Fibroblast of the aortic adventitia (primary cell): ENCODE measurements around the gene RANBP3L. TPM values are rescaled to one million over a fixed set of nuclear protein-coding genes. Genes with fewer than 3 reads are reported as not detected.
"Not testable (repeated sequence)": the region's sequence is repeated elsewhere in the genome, so short reads cannot be mapped to it uniquely, and the experiment has no call there.

ENCODE experiments used
- DNase-seq: peaks from one replicate; pipeline ENCODE4 v3.0.0-alpha.2; 2010; ENCODE audit warnings: low read depth
- H3K4me3 ChIP-seq: 2 replicates; pipeline ENCODE4 v1.5.1; 2011; ENCODE audit warnings: low read depth, mild to moderate bottlenecking, control low read depth, low read length, moderate library complexity
- total RNA-seq: library from RNA; depleted of rRNA; stranded (reverse); fragments of >200 nt; gene quantifications from 2 replicates; pipeline ENCODE4 v1.2.3, GENCODE V29; 2012; ENCODE audit warnings: low replicate concordance
- TF ChIP-seq, protein P1 (sequence below): IDR thresholded peaks from 2 replicates; pipeline ENCODE4 v1.5.1; 2011; ENCODE audit warnings: mild to moderate bottlenecking, low read length, control low read depth, inconsistent platforms; ENCODE audit not compliant: insufficient read depth

Gene RANBP3L, protein sequence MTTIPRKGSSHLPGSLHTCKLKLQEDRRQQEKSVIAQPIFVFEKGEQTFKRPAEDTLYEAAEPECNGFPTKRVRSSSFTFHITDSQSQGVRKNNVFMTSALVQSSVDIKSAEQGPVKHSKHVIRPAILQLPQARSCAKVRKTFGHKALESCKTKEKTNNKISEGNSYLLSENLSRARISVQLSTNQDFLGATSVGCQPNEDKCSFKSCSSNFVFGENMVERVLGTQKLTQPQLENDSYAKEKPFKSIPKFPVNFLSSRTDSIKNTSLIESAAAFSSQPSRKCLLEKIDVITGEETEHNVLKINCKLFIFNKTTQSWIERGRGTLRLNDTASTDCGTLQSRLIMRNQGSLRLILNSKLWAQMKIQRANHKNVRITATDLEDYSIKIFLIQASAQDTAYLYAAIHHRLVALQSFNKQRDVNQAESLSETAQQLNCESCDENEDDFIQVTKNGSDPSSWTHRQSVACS
- total RNA-seq = 0.27 TPM in 1 of 2 replicates, not detected in the other

DNA sequence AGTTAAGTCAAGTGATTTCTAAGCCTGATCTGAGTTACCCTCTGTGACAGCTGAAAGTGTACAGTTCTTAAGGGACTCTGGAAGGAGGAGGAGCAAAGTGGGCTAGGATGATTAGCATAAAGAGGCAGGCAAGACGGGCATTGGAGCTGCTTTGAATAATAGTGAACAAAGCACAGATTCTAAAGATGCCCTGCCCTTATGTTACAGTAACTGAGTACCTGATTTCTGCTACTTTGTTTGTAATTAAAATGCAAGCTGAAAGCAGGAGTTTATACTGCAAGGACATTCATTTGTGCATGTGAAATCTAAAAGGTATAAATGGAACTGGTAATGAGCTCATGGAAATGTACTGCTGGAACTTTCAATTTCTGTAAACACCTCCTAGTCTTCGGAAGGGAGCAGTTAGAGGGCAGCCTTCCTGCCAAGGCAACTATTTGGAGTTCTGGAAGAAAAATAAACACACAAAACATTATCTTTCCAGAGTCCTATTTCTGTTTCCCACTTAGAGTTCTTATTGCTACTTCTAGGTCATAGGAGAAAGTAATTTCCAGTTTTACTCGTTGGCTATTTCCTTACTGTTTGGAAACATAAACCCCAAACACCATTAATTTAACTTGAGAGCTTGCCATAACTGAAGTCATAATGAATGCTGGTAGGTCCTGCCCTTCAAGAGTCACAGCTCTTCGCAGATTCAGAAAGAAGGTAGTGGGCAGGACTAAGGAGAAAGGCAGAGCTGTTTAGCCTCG, at the start of gene RANBP3L:
Gene RANBP3L, minus strand, starts transcription at position 45 of the 746 bp plus-strand sequence. CDS start 486 bp downstream, outside the sequence.
- TF ChIP-seq, protein P1, sequence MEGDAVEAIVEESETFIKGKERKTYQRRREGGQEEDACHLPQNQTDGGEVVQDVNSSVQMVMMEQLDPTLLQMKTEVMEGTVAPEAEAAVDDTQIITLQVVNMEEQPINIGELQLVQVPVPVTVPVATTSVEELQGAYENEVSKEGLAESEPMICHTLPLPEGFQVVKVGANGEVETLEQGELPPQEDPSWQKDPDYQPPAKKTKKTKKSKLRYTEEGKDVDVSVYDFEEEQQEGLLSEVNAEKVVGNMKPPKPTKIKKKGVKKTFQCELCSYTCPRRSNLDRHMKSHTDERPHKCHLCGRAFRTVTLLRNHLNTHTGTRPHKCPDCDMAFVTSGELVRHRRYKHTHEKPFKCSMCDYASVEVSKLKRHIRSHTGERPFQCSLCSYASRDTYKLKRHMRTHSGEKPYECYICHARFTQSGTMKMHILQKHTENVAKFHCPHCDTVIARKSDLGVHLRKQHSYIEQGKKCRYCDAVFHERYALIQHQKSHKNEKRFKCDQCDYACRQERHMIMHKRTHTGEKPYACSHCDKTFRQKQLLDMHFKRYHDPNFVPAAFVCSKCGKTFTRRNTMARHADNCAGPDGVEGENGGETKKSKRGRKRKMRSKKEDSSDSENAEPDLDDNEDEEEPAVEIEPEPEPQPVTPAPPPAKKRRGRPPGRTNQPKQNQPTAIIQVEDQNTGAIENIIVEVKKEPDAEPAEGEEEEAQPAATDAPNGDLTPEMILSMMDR = no peak
- peak; percentile 34 for DNase-seq
- peak within 1 kb of the TSS; percentile 32 for H3K4me3 ChIP-seq

DNA sequence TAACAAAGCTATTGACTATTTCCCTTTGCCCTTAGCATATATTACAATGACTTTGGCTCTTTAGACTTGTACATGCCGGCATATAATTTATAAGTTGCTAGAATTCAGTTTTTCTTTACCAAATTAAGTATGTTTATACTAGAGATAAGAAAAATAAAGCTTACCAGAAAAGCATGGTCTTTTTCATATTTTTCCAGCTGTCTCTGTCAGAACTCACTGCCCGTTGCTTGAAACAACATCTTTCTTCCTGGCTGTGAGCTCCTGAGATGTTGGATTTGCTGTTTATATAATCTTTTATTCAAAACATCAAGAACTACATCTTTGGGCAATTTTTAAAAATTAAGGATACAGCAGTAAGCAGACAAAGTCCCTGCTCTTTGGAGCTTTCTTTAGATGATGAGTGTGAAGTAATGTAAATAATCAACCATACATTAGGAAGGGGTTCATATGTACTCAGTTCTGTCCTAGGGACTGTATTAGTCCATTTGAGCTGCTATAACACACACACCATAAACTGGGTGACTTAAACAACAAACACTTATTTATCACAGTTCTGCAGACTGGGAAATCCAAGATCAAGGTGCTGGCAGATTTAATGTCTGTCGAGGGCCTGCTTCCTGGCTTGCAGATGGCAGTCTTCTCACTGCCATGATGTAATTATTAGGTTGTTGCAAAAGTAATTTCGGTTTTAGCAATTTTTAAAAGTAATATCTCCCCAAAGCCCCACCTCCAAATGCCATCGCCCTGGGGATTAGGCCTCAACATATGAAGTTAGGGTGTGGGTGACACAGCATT, 45.4 kb upstream of the RANBP3L start:
- no peak for DNase-seq
- TF ChIP-seq, protein P1 = no peak
- no peak overlapping the region for H3K4me3 ChIP-seq

DNA sequence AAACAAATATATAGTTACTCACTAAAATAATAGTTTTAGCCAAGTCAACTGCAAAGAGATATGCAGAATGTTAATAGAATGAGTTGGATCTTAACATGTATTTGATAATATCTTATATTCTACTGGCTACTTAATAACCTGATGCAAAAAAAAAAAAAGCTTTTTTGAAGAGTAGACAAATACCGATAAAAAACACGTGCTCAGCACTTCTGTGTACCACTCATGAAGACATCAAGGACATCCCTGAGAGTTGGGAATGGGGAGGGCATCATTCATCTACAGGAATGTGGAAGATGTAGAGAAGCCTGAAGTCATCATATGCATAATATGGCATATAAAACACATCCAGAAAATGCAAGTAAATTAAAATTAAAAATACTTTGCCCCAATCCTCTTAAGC, 43.2 kb upstream of the RANBP3L start:
- no peak overlapping the region for H3K4me3 ChIP-seq
- no peak for DNase-seq
- TF ChIP-seq, protein P1 = no peak

DNA sequence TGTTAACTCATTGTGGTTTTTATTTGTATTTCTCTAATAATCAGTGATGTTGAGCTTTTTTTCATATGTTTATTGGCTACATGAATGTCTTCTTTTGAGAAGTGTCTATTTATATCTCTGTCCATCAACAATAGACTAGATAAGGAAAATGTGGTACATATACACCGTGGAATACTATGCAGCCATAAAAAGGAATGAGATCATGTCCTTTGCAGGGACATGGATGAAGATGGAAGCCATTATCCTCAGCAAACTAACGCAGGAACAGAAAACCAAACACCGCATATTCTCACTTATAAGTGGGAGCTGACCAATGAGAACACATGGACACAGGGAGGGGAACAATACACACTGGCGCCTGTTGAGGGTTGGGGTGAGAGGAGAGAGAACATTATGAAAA, 40.0 kb upstream of the RANBP3L start:
- DNase-seq, H3K4me3 ChIP-seq: not testable (repeated sequence)

DNA sequence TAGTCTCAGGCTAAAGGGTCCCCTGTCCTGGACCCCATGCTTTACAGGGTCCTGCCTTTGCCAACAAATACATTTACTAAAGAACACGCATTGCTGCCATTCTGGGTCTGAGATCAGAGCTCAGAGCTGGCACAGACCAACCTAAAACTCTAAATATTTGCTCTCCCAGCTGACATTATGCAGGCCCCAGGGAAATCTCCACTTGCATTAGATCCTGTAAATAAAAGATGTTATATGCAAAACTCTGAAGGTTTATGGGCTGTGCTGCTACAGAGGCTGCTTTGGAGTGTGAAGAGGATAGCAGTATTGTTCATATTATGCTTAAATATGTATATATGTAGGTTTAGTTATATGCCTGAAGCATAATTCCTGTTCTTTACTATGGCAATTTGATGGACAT, 35.9 kb upstream of the RANBP3L start:
- TF ChIP-seq, protein P1 = no peak
- no peak overlapping the region for H3K4me3 ChIP-seq
- no peak for DNase-seq

DNA sequence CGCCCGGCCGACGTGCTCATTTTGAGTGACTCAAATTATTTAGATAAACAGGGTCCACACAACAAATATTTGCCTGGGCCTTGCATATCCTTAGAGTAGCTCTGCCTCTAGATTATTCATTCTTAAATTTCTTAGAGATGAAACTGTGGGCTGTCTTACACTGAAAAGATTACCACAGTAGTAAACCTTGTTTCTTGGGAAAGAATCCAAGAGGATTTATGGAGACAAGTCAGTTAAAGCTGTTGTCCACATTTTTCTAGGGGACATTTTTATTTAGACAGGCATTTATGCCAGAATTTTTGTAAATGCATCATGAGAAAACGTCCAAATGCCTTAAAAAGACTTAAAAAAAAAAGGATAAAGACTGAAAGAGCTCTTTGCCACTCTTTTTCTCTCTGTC, 32.6 kb upstream of the RANBP3L start:
- H3K4me3 ChIP-seq = no peak overlapping the region
- no peak for DNase-seq
- TF ChIP-seq, protein P1 = no peak

DNA sequence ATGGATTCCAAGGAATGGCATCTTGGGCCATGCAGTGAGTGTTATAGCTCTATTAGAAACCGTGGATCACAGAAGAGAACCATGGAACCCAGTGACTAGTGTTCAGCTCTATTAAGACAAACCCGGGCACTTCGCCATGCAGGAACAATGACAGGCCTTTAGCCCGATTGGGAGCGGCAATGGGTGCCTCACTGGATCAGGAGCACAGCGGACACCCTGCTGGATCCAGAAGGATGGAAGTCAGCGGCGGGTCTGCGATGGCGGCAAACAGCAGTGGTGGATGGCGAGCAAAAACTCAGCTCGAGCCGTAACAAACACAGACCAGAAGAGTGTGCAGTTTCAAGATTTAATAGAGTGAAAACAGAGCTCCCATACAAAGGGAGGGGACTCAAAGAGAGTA, 31.0 kb upstream of the RANBP3L start:
- not testable (repeated sequence) for DNase-seq, H3K4me3 ChIP-seq
